Activated CD4-positive, alpha-beta memory T cell treated with anti-CD3 and anti-CD28 coated beads for 36 hours (primary cell): ENCODE measurements around the gene MRPL41. TPM values are rescaled to one million over a fixed set of nuclear protein-coding genes. Genes with fewer than 3 reads are reported as not detected.
"Not testable (repeated sequence)": the region's sequence is repeated elsewhere in the genome, so short reads cannot be mapped to it uniquely, and the experiment has no call there.

Source experiments
- CTCF ChIA-PET: fragments of 350-600 bp; sonication (Branson Sonifier 250); formaldehyde crosslinking; loops from one replicate; lab custom pipeline; 2021; ENCODE audit warnings: antibody characterized with exemption, inconsistent platforms; lab: Charles Lee
- POLR2A ChIA-PET: fragments of 350-600 bp; sonication (Branson Sonifier 250); formaldehyde crosslinking; loops from one replicate; lab custom pipeline; 2021; ENCODE audit warnings: antibody characterized with exemption; lab: Charles Lee
- DNase-seq: peaks from one replicate; pipeline ENCODE4 v3.0.0-alpha.2; 2020
- H3K27ac Mint-ChIP-seq: one replicate; pipeline ENCODE4 v1.8.0; 2021; ENCODE audit warnings: mixed read lengths
- H3K27me3 Mint-ChIP-seq: one replicate; pipeline ENCODE4 v1.8.0; 2021; ENCODE audit warnings: mixed read lengths
- H3K36me3 Mint-ChIP-seq: one replicate; pipeline ENCODE4 v1.8.0; 2021; ENCODE audit warnings: mixed read lengths
- H3K4me1 Mint-ChIP-seq: one replicate; pipeline ENCODE4 v1.8.0; 2021; ENCODE audit warnings: low read depth, mixed read lengths
- H3K4me3 Mint-ChIP-seq: one replicate; pipeline ENCODE4 v1.8.0; 2021; ENCODE audit warnings: mild to moderate bottlenecking, mixed read lengths
- H3K9me3 Mint-ChIP-seq: one replicate; pipeline ENCODE4 v1.8.0; 2021; ENCODE audit warnings: mixed read lengths
- intact Hi-C: fragments of 100-400 bp; cut with micrococcal nuclease; formaldehyde crosslinking; loops from one replicate; pipeline ENCODE4 v1.15.1; 2023
- total RNA-seq, 2 experiments: library from RNA; stranded (reverse); gene quantifications; one replicate each; pipeline ENCODE4 v1.2.3, GENCODE V29; 2021

The MRPL41 gene
- total RNA-seq = 10 to 100 TPM; 48.0 to 48.8 TPM

GRCh38 chr9:137551264-137552021, at the start of gene MRPL41:
Gene MRPL41 (plus strand): TSS chr9:137551879. CDS start chr9:137552082, 203 bp downstream.
- peak within 1 kb of the TSS; percentile 79 for H3K4me3 Mint-ChIP-seq
- DNase-seq = peak; percentile 91
- H3K27ac Mint-ChIP-seq = peak within 1 kb of the TSS; percentile 65
- ChIA-PET POLR2A (interaction anchor here (0.6 to 1.3 kb wide), 5 partner anchors 9 to 83 kb away, joined by 3 to 6 read pairs (median 3); partner anchors contain the start of gene DPH7), CTCF (interaction anchor here (0.7 to 2.1 kb wide), 14 partner anchors 9 to 249 kb away, joined by 3 to 10 read pairs (median 4); partner anchors contain the start of genes EXD3, NOXA1, NRARP and ZMYND19)
- no peaks in the 10 kb centered on the region for H3K27me3 Mint-ChIP-seq
- intact Hi-C loops = loop anchor here (2.0 kb wide), 1 partner anchor 39 kb away; the partner anchor contains the start of gene ZMYND19
- H3K9me3 Mint-ChIP-seq = no peaks in the 10 kb centered on the region
- peaks cover 11% of the 10 kb centered on the region for H3K36me3 Mint-ChIP-seq
- peaks cover 17% of the 10 kb centered on the region for H3K4me1 Mint-ChIP-seq

- no peaks in the 10 kb centered on the region for H3K4me1 Mint-ChIP-seq
- ChIA-PET CTCF (no interaction called here), POLR2A (no interaction called here)
- no peak for DNase-seq
- H3K4me3 Mint-ChIP-seq = no peak overlapping the region
- peaks cover 14% of the 10 kb centered on the region for H3K36me3 Mint-ChIP-seq
- H3K27me3 Mint-ChIP-seq = no peaks in the 10 kb centered on the region
- peak overlapping the region; percentile 71 for H3K27ac Mint-ChIP-seq
- intact Hi-C loops = no loop called here
- peaks cover 9% of the 10 kb centered on the region for H3K9me3 Mint-ChIP-seq
Measured at GRCh38 chr9:137502008-137502911, 49.4 kb upstream of the MRPL41 start.

- H3K36me3 Mint-ChIP-seq = peaks cover 14% of the 10 kb centered on the region
- DNase-seq = no peak
- CTCF ChIA-PET = no interaction called here
Measured at GRCh38 chr9:137504432-137504777, 47.3 kb upstream of the MRPL41 start.

GRCh38 chr9:137505421-137506140, 46.1 kb upstream of the MRPL41 start:
- Mint-ChIP-seq H3K36me3 (peaks cover 14% of the 10 kb centered on the region), H3K4me1 (no peaks in the 10 kb centered on the region), H3K4me3 (no peak overlapping the region), H3K9me3 (peaks cover 11% of the 10 kb centered on the region), H3K27me3 (no peaks in the 10 kb centered on the region), H3K27ac (no peak overlapping the region)
- CTCF ChIA-PET = no interaction called here
- intact Hi-C loops = no loop called here
- DNase-seq = no peak
- POLR2A ChIA-PET = no interaction called here

More at GRCh38 chr9:137504432-137504777, 47.3 kb upstream of the MRPL41 start:
- Mint-ChIP-seq H3K9me3 (peaks cover 10% of the 10 kb centered on the region), H3K4me1 (no peaks in the 10 kb centered on the region), H3K27ac (no peak overlapping the region), H3K27me3 (no peaks in the 10 kb centered on the region), H3K4me3 (no peak overlapping the region)
- intact Hi-C loops = no loop called here
- POLR2A ChIA-PET = no interaction called here

- H3K4me1 Mint-ChIP-seq = no peaks in the 10 kb centered on the region
- POLR2A ChIA-PET = no interaction called here
Measured at GRCh38 chr9:137506274-137506673, 45.4 kb upstream of the MRPL41 start.

GRCh38 chr9:137506702-137507171, 44.9 kb upstream of the MRPL41 start:
- POLR2A ChIA-PET = no interaction called here
- intact Hi-C loops = no loop called here
- CTCF ChIA-PET = no interaction called here

More at GRCh38 chr9:137506274-137506673, 45.4 kb upstream of the MRPL41 start:
- Mint-ChIP-seq H3K27me3 (no peaks in the 10 kb centered on the region), H3K27ac (no peak overlapping the region), H3K4me3 (no peak overlapping the region), H3K9me3 (peaks cover 11% of the 10 kb centered on the region), H3K36me3 (peaks cover 14% of the 10 kb centered on the region)
- CTCF ChIA-PET = no interaction called here
- DNase-seq = no peak
- intact Hi-C loops = no loop called here

GRCh38 chr9:137509198-137509597, 42.5 kb upstream of the MRPL41 start:
- H3K4me3 Mint-ChIP-seq = no peak overlapping the region
- intact Hi-C loops = no loop called here
- no peaks in the 10 kb centered on the region for H3K4me1 Mint-ChIP-seq
- H3K27ac Mint-ChIP-seq = no peak overlapping the region
- no peak for DNase-seq
- ChIA-PET CTCF (interaction anchor here (0.6 to 1.0 kb wide), 5 partner anchors 16 to 1350 kb away, joined by 3 to 5 read pairs (median 3); no protein-coding TSS in a partner anchor), POLR2A (no interaction called here)
- no peaks in the 10 kb centered on the region for H3K27me3 Mint-ChIP-seq
- H3K9me3 Mint-ChIP-seq = peaks cover 2% of the 10 kb centered on the region
- H3K36me3 Mint-ChIP-seq = no peaks in the 10 kb centered on the region

More at GRCh38 chr9:137506702-137507171, 44.9 kb upstream of the MRPL41 start:
- H3K27me3 Mint-ChIP-seq = no peaks in the 10 kb centered on the region
- no peak overlapping the region for H3K27ac Mint-ChIP-seq
- peaks cover 12% of the 10 kb centered on the region for H3K36me3 Mint-ChIP-seq
- H3K4me3 Mint-ChIP-seq = no peak overlapping the region
- DNase-seq = no peak
- no peaks in the 10 kb centered on the region for H3K4me1 Mint-ChIP-seq
- H3K9me3 Mint-ChIP-seq = peaks cover 8% of the 10 kb centered on the region

GRCh38 chr9:137511126-137511525, 40.6 kb upstream of the MRPL41 start:
- H3K27me3 Mint-ChIP-seq, H3K36me3 Mint-ChIP-seq, H3K27ac Mint-ChIP-seq, CTCF ChIA-PET, H3K4me1 Mint-ChIP-seq, H3K4me3 Mint-ChIP-seq, H3K9me3 Mint-ChIP-seq, POLR2A ChIA-PET, intact Hi-C loops, DNase-seq: not testable (repeated sequence)

GRCh38 chr9:137511758-137512463, 39.8 kb upstream of the MRPL41 start:
- H3K9me3 Mint-ChIP-seq = peaks cover 2% of the 10 kb centered on the region
- no peak overlapping the region for H3K27ac Mint-ChIP-seq
- no peaks in the 10 kb centered on the region for H3K36me3 Mint-ChIP-seq
- POLR2A ChIA-PET = no interaction called here
- no peak for DNase-seq
- CTCF ChIA-PET = no interaction called here
- H3K27me3 Mint-ChIP-seq = no peaks in the 10 kb centered on the region
- H3K4me3 Mint-ChIP-seq = no peak overlapping the region
- intact Hi-C loops = no loop called here
- no peaks in the 10 kb centered on the region for H3K4me1 Mint-ChIP-seq

- POLR2A ChIA-PET, H3K27me3 Mint-ChIP-seq, H3K4me3 Mint-ChIP-seq, H3K4me1 Mint-ChIP-seq, DNase-seq, H3K9me3 Mint-ChIP-seq, H3K36me3 Mint-ChIP-seq, CTCF ChIA-PET, H3K27ac Mint-ChIP-seq, intact Hi-C loops: not testable (repeated sequence)
Measured at GRCh38 chr9:137513136-137513535, 38.5 kb upstream of the MRPL41 start.

- H3K27ac Mint-ChIP-seq, H3K4me1 Mint-ChIP-seq, POLR2A ChIA-PET, DNase-seq, H3K27me3 Mint-ChIP-seq, CTCF ChIA-PET, intact Hi-C loops, H3K4me3 Mint-ChIP-seq, H3K36me3 Mint-ChIP-seq, H3K9me3 Mint-ChIP-seq: not testable (repeated sequence)
Measured at GRCh38 chr9:137513801-137514570, 37.7 kb upstream of the MRPL41 start.
